Measurements from ENCODE around the gene BABAM2.

BABAM2 gene

GRCh38 chr2:27890924-27891672, 569 bp downstream of the BABAM2 start (continued):
- TF ChIP-seq TSHZ1 (tag by site-specific recombination; IDR thresholded peaks at IDR 0.05; ENCODE audit: borderline replicate concordance) (no peak), TCF7L2 (IDR thresholded peaks at IDR 0.05; ENCODE audit: borderline replicate concordance, low read depth, low read length) (no peak), ZBTB21 (tag by site-specific recombination; IDR thresholded peaks at IDR 0.05) (peak; percentile 100), ZNF2 (tag by site-specific recombination; IDR thresholded peaks at IDR 0.05) (peak; percentile 47; the same call in 1 of the 2 replicates), KLF10 (tag by site-specific recombination; IDR thresholded peaks at IDR 0.05) (peak; percentile 30; the same call in 1 of the 2 replicates), ZBTB48 (tag by site-specific recombination; IDR thresholded peaks at IDR 0.05) (peak; percentile 81), ZNF629 (tag by site-specific recombination; IDR thresholded peaks at IDR 0.05) (peak; percentile 100), ZNF138 (tag by site-specific recombination; IDR thresholded peaks at IDR 0.05; ENCODE audit: borderline replicate concordance) (no peak), SP3 (tag by site-specific recombination; IDR thresholded peaks at IDR 0.05) (peak; percentile 76), ZBTB20 (tag by site-specific recombination; IDR thresholded peaks at IDR 0.05) (0 out of 2 replicates have a peak, but pooled peaks have one; percentile 15), ZNF140 (tag by site-specific recombination; IDR thresholded peaks at IDR 0.05) (no peak), ZBTB11 (tag by site-specific recombination; conservative IDR thresholded peaks at IDR 0.05; ENCODE audit: low read depth) (peak; percentile 72; the same call in 1 of the 2 replicates), ZNF501 (tag by site-specific recombination; IDR thresholded peaks at IDR 0.05) (peak; percentile 24; the same call in 1 of the 2 replicates), ZNF610 (tag by site-specific recombination; IDR thresholded peaks at IDR 0.05; ENCODE audit: borderline replicate concordance) (0 out of 2 replicates have a peak, but pooled peaks have one; percentile 16), ZXDB (tag by site-specific recombination; IDR thresholded peaks at IDR 0.05) (peak; percentile 57; the same call in 1 of the 2 replicates), ZNF174 (tag by site-specific recombination; IDR thresholded peaks at IDR 0.05) (no peak), ZSCAN30 (tag by site-specific recombination; IDR thresholded peaks at IDR 0.05) (no peak), ZNF223 (tag by site-specific recombination; IDR thresholded peaks at IDR 0.05) (no peak), ZBTB44 (tag by site-specific recombination; IDR thresholded peaks at IDR 0.05) (no peak), ZNF571 (tag by site-specific recombination; IDR thresholded peaks at IDR 0.05) (no peak), ZNF670 (tag by site-specific recombination; IDR thresholded peaks at IDR 0.05; ENCODE audit: low read depth) (no peak), KLF8 (tag by site-specific recombination; IDR thresholded peaks at IDR 0.05) (no peak)
- TF ChIP-seq, protein P1, sequence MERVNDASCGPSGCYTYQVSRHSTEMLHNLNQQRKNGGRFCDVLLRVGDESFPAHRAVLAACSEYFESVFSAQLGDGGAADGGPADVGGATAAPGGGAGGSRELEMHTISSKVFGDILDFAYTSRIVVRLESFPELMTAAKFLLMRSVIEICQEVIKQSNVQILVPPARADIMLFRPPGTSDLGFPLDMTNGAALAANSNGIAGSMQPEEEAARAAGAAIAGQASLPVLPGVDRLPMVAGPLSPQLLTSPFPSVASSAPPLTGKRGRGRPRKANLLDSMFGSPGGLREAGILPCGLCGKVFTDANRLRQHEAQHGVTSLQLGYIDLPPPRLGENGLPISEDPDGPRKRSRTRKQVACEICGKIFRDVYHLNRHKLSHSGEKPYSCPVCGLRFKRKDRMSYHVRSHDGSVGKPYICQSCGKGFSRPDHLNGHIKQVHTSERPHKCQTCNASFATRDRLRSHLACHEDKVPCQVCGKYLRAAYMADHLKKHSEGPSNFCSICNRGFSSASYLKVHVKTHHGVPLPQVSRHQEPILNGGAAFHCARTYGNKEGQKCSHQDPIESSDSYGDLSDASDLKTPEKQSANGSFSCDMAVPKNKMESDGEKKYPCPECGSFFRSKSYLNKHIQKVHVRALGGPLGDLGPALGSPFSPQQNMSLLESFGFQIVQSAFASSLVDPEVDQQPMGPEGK (tag by site-specific recombination; IDR thresholded peaks at IDR 0.05): 0 out of 2 replicates have a peak, but pooled peaks have one; percentile 18
- TF ChIP-seq, protein P2, sequence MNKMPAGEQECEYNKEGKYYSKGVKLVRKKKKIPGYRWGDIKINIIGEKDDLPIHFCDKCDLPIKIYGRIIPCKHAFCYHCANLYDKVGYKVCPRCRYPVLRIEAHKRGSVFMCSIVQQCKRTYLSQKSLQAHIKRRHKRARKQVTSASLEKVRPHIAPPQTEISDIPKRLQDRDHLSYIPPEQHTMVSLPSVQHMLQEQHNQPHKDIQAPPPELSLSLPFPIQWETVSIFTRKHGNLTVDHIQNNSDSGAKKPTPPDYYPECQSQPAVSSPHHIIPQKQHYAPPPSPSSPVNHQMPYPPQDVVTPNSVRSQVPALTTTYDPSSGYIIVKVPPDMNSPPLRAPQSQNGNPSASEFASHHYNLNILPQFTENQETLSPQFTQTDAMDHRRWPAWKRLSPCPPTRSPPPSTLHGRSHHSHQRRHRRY (tag by site-specific recombination; IDR thresholded peaks at IDR 0.05): no peak
- TF ChIP-seq, protein P3, sequence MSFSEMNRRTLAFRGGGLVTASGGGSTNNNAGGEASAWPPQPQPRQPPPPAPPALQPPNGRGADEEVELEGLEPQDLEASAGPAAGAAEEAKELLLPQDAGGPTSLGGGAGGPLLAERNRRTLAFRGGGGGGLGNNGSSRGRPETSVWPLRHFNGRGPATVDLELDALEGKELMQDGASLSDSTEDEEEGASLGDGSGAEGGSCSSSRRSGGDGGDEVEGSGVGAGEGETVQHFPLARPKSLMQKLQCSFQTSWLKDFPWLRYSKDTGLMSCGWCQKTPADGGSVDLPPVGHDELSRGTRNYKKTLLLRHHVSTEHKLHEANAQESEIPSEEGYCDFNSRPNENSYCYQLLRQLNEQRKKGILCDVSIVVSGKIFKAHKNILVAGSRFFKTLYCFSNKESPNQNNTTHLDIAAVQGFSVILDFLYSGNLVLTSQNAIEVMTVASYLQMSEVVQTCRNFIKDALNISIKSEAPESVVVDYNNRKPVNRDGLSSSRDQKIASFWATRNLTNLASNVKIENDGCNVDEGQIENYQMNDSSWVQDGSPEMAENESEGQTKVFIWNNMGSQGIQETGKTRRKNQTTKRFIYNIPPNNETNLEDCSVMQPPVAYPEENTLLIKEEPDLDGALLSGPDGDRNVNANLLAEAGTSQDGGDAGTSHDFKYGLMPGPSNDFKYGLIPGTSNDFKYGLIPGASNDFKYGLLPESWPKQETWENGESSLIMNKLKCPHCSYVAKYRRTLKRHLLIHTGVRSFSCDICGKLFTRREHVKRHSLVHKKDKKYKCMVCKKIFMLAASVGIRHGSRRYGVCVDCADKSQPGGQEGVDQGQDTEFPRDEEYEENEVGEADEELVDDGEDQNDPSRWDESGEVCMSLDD (tag by site-specific recombination; IDR thresholded peaks at IDR 0.05): peak; percentile 96
